Left kidney (tissue), 2 donors: ENCODE results near the gene KIF2A. TPM values are rescaled to one million over a fixed set of nuclear protein-coding genes. Genes with fewer than 3 reads are reported as not detected.
A peak's percentile ranks its signal among the peaks of the same experiment; 100 is the strongest.

Source experiments
- DNase-seq: peaks from one replicate; pipeline ENCODE4 v3.0.0-alpha.2; 2013
- polyA plus RNA-seq: library from polyadenylated mRNA; unstranded; fragments of 120-200 nt; gene quantifications from one replicate; pipeline ENCODE4 v1.2.1, GENCODE V29; 2013; ENCODE audit not compliant: insufficient read length

The KIF2A gene
- polyA plus RNA-seq, 1 donor, result 69.6 TPM

- no peak for DNase-seq
These were observed 69.6 kb downstream of the KIF2A start for GRCh38 chr5:62375627-62376026.

GRCh38 chr5:62376064-62376463 is 70.1 kb downstream of the KIF2A start:
- no peak for DNase-seq

- DNase-seq, result no peak
These were observed 79.1 kb downstream of the KIF2A start for GRCh38 chr5:62385131-62385530.

GRCh38 chr5:62385816-62386400 is 79.9 kb downstream of the KIF2A start:
- no peak for DNase-seq

- DNase-seq, result no peak
These were observed 80.8 kb downstream of the KIF2A start for GRCh38 chr5:62386824-62387223.

GRCh38 chr5:62395210-62395950 is 89.4 kb downstream of the KIF2A start:
- no peak for DNase-seq

GRCh38 chr5:62403411-62404250 is 97.6 kb downstream of the KIF2A start, which contains the start of gene DIMT1:
DIMT1 (minus strand) TSS chr5:62403905; CDS start chr5:62403772, 133 bp downstream.
- DNase-seq, result peak; percentile 97

- DNase-seq, result peak; percentile 99
These were observed 106.7 kb downstream of the KIF2A start, which contains the start of gene IPO11 for GRCh38 chr5:62412549-62413329. IPO11 (plus strand) TSS chr5:62412763; CDS start chr5:62437280, 24,517 bp downstream.

GRCh38 chr5:62413711-62414110 is 107.7 kb downstream of the KIF2A start:
- no peak for DNase-seq

- no peak for DNase-seq
These were observed 112.6 kb downstream of the KIF2A start for GRCh38 chr5:62418462-62419076.

GRCh38 chr5:62419609-62420008 is 113.6 kb downstream of the KIF2A start:
- DNase-seq, result no peak

- DNase-seq, result no peak
These were observed 115.4 kb downstream of the KIF2A start for GRCh38 chr5:62421414-62421813.

- no peak for DNase-seq
These were observed 118.8 kb downstream of the KIF2A start for GRCh38 chr5:62424763-62425162.

GRCh38 chr5:62431735-62432620 is 126.0 kb downstream of the KIF2A start:
- DNase-seq, result no peak

- DNase-seq, result no peak
These were observed 126.6 kb downstream of the KIF2A start for GRCh38 chr5:62432621-62433064.

Other genes with a start within 250 kb of the KIF2A start
- gene DIMT1, start 97.7 kb downstream of the KIF2A start, polyA plus RNA-seq, result 39.6 TPM
- 37.8 TPM for gene IPO11, start 106.6 kb downstream of the KIF2A start, polyA plus RNA-seq